Stimulated activated CD8-positive, alpha-beta memory T cell treated with anti-CD3 and anti-CD28 coated beads, Interleukin-4, amount 100 ng/mL, for 4 hours (primary cell): ENCODE results near the gene TBX10.
"Not testable (repeated sequence)": the region's sequence is repeated elsewhere in the genome, so short reads cannot be mapped to it uniquely, and the experiment has no call there.

Experiments
- DNase-seq, 2 donors: peaks; one replicate each; pipeline ENCODE4 v3.0.0-alpha.2; 2020; ENCODE audit warnings: low read depth in 2 of 2, low spot score in 1 of 2

TBX10 gene

GRCh38 chr11:67646535-67647336, 7.2 kb upstream of the TBX10 start:
- no peak for DNase-seq

GRCh38 chr11:67645521-67646461, 6.2 kb upstream of the TBX10 start:
- DNase-seq, result no peak

- DNase-seq, result no peak
These were observed 5.2 kb upstream of the TBX10 start for GRCh38 chr11:67644472-67645418.

DNA sequence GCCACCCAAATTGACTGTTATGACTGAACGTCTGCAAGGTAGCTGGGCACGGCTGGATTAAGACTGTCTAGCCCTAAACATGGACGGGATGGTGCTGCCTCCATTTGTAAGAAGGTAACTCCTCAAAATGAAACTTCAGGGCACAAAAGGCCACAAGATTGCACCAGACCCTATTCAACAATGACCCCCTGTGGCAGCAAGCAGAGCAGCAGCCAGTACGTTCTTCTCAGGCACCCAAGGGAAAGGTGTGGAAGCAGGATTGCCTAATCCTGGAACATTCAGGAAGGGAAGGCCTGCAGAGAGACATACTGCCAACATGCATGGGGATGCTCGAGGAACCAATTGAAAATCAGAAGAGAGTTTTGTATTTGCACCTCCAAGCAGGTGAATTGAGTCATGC, 4.5 kb upstream of the TBX10 start:
- no peak for DNase-seq

DNA sequence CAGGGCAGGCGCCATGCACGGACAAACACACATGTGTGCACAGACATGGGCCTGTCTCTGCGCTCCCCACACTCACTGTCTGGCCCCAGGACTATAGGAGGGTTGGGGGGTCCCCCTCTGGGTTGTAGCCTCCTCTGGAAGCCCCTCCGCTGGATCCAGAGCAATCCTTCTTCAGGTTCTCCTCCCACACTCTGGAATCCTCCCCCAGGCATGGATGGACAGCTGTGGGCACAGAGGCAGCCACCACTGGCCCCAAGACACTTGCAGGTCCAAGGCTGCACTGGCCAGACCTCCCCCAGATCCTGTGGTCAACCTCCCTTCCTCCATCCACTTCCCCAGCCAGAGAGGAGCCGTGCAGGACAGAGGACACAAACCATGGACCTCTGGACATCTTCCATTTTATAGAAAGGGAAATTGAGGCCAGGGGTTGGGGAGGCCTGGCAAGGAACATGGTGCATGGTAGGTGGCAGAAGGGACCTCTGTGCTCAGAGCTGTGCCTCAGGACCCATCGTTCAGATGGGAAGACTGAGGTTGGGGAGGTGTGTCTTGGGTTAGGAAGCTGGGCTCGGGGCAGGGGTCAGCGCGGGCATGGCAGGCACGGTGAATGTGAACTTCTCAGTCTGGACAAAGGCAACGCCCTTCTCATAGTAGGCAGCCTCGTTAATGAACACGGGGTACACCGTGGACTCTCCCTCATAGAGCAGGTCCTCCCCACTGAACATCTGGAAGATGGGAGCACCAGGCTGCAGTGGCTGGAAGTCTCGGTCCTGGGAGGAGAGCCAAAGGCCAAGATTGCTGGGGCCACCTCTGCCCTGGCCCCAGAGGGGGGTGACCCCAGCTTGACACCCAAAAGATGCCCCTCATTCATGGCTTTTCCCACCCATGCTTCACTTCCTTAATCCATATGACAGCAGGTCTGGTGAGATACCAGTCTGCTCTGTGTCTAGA, 2.9 kb upstream of the TBX10 start:
- no peak for DNase-seq

- no peak for DNase-seq
These were observed 2.0 kb upstream of the TBX10 start for GRCh38 chr11:67641338-67642172.

- no peak for DNase-seq
These were observed 1.3 kb upstream of the TBX10 start for GRCh38 chr11:67640758-67641337.

GRCh38 chr11:67640021-67640757, 626 bp upstream of the TBX10 start:
- no peak for DNase-seq

DNA sequence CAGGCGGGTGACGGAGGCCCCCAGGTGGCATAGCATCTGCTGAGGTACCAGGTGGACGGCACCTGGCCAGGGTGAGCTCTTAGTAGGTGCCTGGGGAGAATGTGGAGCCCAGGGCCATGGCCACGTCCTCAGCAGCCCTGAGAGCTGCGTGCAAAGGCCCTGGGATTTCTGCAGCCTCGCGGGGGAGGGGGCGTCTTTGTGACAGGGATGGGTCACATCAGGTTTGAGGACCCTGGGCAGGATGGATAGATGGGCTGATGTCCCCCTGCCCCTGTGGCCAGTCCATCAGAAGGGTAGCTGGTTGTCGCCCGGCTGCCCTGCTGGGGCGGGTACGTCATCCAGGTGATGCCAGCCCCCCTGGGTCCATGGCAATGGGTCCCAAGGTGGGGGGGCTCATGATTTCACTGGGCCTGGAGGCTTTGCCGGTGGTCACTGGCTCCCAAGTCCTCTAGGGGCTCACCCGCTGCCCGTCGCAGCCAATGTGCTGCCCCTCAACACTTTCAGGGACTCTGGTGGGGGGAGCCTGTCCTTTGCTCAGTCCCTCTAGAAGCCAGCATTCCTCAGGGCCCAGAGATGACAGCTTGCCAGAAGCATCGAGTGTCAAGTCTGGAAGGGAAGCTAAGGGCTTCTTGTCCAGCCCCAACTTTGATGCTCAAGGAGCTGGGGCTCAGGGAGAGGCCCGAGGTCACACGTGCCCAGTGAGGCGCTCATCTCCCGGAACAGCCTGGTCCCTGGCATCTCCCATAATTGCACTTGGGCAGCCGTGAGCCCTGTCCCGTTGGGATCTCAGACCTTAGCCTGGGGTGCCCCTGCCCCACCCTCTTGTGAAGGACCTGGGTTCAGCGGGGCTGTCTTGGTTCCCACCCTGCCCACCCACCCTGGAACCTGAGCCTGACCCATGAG, 777 bp downstream of the TBX10 start:
- no peak for DNase-seq

- not testable (repeated sequence) for DNase-seq
These were observed 2.1 kb downstream of the TBX10 start for GRCh38 chr11:67637441-67637840.

- no peak for DNase-seq
These were observed 2.6 kb downstream of the TBX10 start for GRCh38 chr11:67636962-67637361.

DNA sequence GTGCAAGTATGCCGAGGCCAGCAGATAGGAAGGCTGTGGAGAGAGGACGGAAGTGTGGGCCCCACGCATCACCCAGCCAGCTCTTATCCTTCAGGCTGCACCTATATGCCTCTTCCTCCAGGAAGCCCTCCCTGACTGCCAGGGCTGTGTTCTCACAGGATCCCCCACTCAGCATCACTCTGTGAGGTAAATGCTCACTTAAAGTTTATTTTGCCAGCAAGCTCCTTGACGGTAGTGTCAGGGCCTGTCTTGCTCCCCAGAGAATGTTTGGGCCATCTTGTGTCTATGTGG, 4.4 kb downstream of the TBX10 start:
- DNase-seq, result no peak

DNA sequence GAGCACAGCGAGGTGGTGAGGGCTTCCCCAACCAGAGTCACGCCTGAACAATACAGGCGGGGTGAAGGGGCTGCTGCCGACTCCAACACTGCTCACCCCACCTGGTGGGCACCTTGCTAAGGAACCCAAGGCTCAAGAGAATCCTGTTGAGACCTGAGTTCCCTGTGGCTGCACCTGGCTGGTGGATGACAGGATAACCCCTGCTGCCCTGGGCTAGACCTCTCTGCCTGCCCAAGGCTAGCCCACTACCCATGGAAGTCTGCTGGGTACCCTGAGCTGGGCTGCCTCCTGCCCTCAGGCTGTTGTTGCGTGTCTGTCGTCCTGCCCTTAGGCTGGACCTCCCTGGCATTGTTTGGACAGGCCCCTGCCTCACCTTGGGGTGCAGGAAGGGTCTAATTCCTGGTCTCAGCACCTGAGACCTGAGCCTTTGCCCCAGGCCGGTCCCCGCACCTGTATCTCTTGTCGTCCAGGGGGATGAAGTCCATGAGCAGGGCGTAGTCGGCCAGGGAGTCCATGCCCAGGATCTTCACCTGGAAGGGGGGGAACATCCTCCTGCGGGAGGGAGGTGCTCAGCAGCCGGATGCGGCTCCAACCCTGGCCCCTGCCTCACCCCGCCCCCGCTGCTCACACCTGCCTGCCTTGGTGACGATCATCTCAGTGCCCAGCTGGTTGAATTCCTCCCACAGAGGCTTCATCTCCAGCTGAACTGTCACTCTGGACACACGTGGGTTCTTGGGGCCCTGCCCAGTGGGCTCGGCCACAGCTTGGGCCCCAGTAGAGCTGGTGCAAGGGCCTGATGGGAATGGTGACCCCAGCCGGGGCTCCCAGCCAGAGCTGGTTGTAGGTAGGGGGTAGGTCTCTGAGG, 5.0 kb downstream of the TBX10 start:
- no peak for DNase-seq

- no peak for DNase-seq
These were observed 5.7 kb downstream of the TBX10 start for GRCh38 chr11:67633758-67634365.

DNA sequence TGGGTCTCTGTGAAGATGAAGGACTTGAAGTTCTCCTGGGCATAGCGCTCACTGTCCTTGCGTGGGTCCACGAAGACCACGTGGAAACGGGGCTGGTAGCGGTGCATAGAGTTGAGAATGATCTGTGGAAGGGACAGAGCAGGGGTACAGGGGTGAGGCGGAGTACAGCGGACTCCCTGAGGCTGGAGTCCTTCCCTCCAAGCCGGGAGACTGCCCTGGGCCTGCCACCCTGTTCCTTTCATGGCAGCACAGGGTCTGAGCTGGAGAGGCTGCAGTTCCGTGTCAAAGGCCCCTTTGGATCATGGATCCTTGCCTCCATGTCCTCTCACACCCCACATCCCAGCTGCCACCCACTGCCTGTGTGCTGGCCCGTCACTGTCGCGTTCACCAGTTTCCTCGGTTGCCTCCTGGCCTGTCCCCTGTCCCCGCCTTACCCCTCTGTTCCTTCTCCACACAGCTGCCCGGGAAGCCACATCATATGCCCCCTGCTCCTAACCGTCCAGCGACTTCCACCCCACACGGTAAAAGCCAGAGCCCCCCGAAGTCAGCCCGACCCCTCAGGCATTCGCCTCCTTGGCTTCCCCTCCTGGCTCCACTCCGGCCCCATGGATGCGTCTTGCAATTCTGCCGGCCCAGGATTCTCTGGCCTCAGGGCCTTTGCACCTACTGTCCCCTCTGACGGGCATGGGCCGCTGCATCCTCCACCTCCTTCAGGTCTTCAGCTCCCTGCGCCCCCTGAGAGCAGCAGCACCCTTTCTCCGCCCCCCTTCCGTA, 6.4 kb downstream of the TBX10 start:
- DNase-seq, result no peak
